ENCODE measurements around the gene PLA2G4E. TPM values are rescaled to one million over a fixed set of nuclear protein-coding genes. Genes with fewer than 3 reads are reported as not detected.

The PLA2G4E gene
- total RNA-seq, 1 experiment from 2014 or later: not detected

GRCh38 chr15:41945731-41946130, 75.1 kb downstream of the PLA2G4E start:
- Histone ChIP-seq H3F3A (ENCODE audit: low read length, unreplicated experiment) (peaks cover 7% of the 10 kb centered on the region), H3K36me3 (ENCODE audit: low read depth, low read length) (peaks cover 39% of the 10 kb centered on the region), H3K4me1 (ENCODE audit: insufficient read depth, low read length) (peaks cover 46% of the 10 kb centered on the region), H3K27ac (ENCODE audit: low read length) (no peak overlapping the region), H2AFZ (ENCODE audit: low read length) (no peak overlapping the region), H3K79me2 (ENCODE audit: low read length) (peaks cover 81% of the 10 kb centered on the region), H3K27me3 (ENCODE audit: low read length) (no peaks in the 10 kb centered on the region), H3K4me3 (ENCODE audit: low read length) (no peak overlapping the region), H3K4me2 (ENCODE audit: low read length) (no peak overlapping the region), H3K9me3 (ENCODE audit: low read length) (no peaks in the 10 kb centered on the region), H3K9ac (ENCODE audit: low read length) (no peak overlapping the region), H4K20me1 (ENCODE audit: low read length) (no peaks in the 10 kb centered on the region), H3K9me2 (replicated peaks; ENCODE audit: low read length) (no peaks in the 10 kb centered on the region)
- intact Hi-C loops (cut with micrococcal nuclease): no loop called here
- ChIA-PET POLR2A (ENCODE audit: unreplicated experiment) (no interaction called here), CTCF (no interaction called here)
- DNase-seq: no peak
- ATAC-seq: no peak
- BruUV-seq (replicated peaks): no TSS peak
- TF ChIP-seq EZH2 (IDR thresholded peaks at IDR 0.05; ENCODE audit: low read length, unreplicated experiment) (no peak), EZH2phosphoT487 (IDR thresholded peaks at IDR 0.05; ENCODE audit: borderline replicate concordance, low read length) (no peak), CTCF (conservative IDR thresholded peaks at IDR 0.05; ENCODE audit: low read depth, low read length) (no peak)

- no peak for DNase-seq
- Histone ChIP-seq H3K27ac (ENCODE audit: low read length) (peak overlapping the region; percentile 85), H3K4me1 (ENCODE audit: insufficient read depth, low read length) (peaks cover 50% of the 10 kb centered on the region), H3K4me3 (ENCODE audit: low read length) (no peak overlapping the region), H3K79me2 (ENCODE audit: low read length) (peaks cover 76% of the 10 kb centered on the region), H3K9me2 (replicated peaks; ENCODE audit: low read length) (no peaks in the 10 kb centered on the region), H2AFZ (ENCODE audit: low read length) (no peak overlapping the region), H3K27me3 (ENCODE audit: low read length) (no peaks in the 10 kb centered on the region), H3K4me2 (ENCODE audit: low read length) (peak overlapping the region; percentile 66; the same call in 1 of the 2 replicates), H3K9ac (ENCODE audit: low read length) (no peak overlapping the region; the same call in 1 of the 2 replicates), H4K20me1 (ENCODE audit: low read length) (no peaks in the 10 kb centered on the region), H3K36me3 (ENCODE audit: low read depth, low read length) (peaks cover 35% of the 10 kb centered on the region), H3K9me3 (ENCODE audit: low read length) (no peaks in the 10 kb centered on the region), H3F3A (ENCODE audit: low read length, unreplicated experiment) (peaks cover 7% of the 10 kb centered on the region)
- no peak for TF ChIP-seq CTCF (conservative IDR thresholded peaks at IDR 0.05; ENCODE audit: low read depth, low read length)
- TF ChIP-seq EZH2 (IDR thresholded peaks at IDR 0.05; ENCODE audit: low read length, unreplicated experiment): no peak
- no peak for TF ChIP-seq EZH2phosphoT487 (IDR thresholded peaks at IDR 0.05; ENCODE audit: borderline replicate concordance, low read length)
- CTCF ChIA-PET: no interaction called here
- no TSS peak for BruUV-seq (replicated peaks)
- ATAC-seq: no peak
- POLR2A ChIA-PET (ENCODE audit: unreplicated experiment): no interaction called here
- intact Hi-C loops (cut with micrococcal nuclease): no loop called here
Observed at GRCh38 chr15:41945221-41945620, 75.6 kb downstream of the PLA2G4E start.

GRCh38 chr15:41944313-41944940, 76.4 kb downstream of the PLA2G4E start:
- peaks cover 75% of the 10 kb centered on the region for H3K79me2 ChIP-seq (ENCODE audit: low read length)
- H3K9me2 ChIP-seq (replicated peaks; ENCODE audit: low read length): no peaks in the 10 kb centered on the region
- peak overlapping the region; percentile 17; the same call in 1 of the 2 replicates for H3K4me3 ChIP-seq (ENCODE audit: low read length)
- ChIA-PET POLR2A (ENCODE audit: unreplicated experiment) (interaction anchor here (1.0 kb wide), 1 partner anchor 28 kb away, joined by 8 read pairs; the partner anchor contains the start of gene EHD4), CTCF (no interaction called here)
- H3K9ac ChIP-seq (ENCODE audit: low read length): peak overlapping the region; percentile 34
- ATAC-seq: peak; percentile 76
- peak overlapping the region; percentile 85 for H3K27ac ChIP-seq (ENCODE audit: low read length)
- H2AFZ ChIP-seq (ENCODE audit: low read length): no peak overlapping the region
- TF ChIP-seq EZH2 (IDR thresholded peaks at IDR 0.05; ENCODE audit: low read length, unreplicated experiment) (no peak), EZH2phosphoT487 (IDR thresholded peaks at IDR 0.05; ENCODE audit: borderline replicate concordance, low read length) (no peak), CTCF (conservative IDR thresholded peaks at IDR 0.05; ENCODE audit: low read depth, low read length) (no peak)
- DNase-seq: peak; percentile 97
- peaks cover 58% of the 10 kb centered on the region for H3K4me1 ChIP-seq (ENCODE audit: insufficient read depth, low read length)
- H3K36me3 ChIP-seq (ENCODE audit: low read depth, low read length): peaks cover 36% of the 10 kb centered on the region
- intact Hi-C loops (cut with micrococcal nuclease): loop anchor here (1.0 kb wide), 2 partner anchors 14 to 27 kb away; no protein-coding TSS in a partner anchor
- no peaks in the 10 kb centered on the region for H4K20me1 ChIP-seq (ENCODE audit: low read length)
- no TSS peak for BruUV-seq (replicated peaks)
- peak overlapping the region; percentile 66 for H3K4me2 ChIP-seq (ENCODE audit: low read length)
- H3F3A ChIP-seq (ENCODE audit: low read length, unreplicated experiment): peaks cover 7% of the 10 kb centered on the region
- H3K9me3 ChIP-seq (ENCODE audit: low read length): no peaks in the 10 kb centered on the region
- no peaks in the 10 kb centered on the region for H3K27me3 ChIP-seq (ENCODE audit: low read length)
